ENCODE data around the gene SSTR3. TPM values are rescaled to one million over a fixed set of nuclear protein-coding genes. Genes with fewer than 3 reads are reported as not detected.

Gene SSTR3
- total and polyA plus RNA-seq, 9 of the 15 experiments (the other 6 are each of a cell fraction or from before 2014, with no cell fraction given) = 0.03 TPM; not detected in 8

DNA sequence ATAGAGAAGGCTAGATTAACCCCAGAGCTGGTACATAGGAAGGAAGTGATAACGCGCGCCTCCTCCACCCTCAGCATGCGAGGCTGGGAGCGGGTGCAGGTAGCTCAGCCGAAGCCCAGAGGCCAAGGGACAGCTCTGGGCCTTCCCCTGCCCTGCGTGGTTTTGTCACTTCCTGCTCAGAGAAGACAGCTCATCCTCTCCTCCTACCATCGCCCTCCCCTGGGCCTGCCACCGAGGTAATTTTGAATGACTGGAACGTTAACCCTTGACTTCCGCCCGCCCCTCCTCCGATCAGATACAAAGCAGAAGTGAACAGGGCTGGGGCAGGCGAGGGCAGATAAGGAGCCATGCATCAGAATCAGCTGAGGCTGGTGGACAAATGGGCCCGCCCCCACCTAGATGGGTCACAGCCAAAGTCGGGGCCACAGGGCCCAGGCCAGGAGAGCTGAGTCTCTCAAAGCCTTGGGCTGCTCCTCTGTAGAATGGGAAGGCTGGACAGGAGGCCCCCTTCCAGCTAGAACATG, 30.2 kb upstream of the SSTR3 start (continued):
- TF ChIP-seq NRF1 (conservative IDR thresholded peaks at IDR 0.05 in 1 of 2, IDR thresholded peaks at IDR 0.05 in 1 of 2) (peak; percentile 72 to 76), GABPB1 (CRISPR knock-in tag; IDR thresholded peaks at IDR 0.05) (peak; percentile 79), NR2F6 (CRISPR knock-in tag; IDR thresholded peaks at IDR 0.05) (no peak), CSDE1 (IDR thresholded peaks at IDR 0.05) (no peak), DACH1 (IDR thresholded peaks at IDR 0.05; ENCODE audit: partially characterized antibody) (peak; percentile 95), GTF2A2 (tag; IDR thresholded peaks at IDR 0.05) (no peak), ZNF23 (CRISPR knock-in tag; IDR thresholded peaks at IDR 0.05) (no peak), ZNF253 (CRISPR knock-in tag; conservative IDR thresholded peaks at IDR 0.05) (no peak)
- TF ChIP-seq, protein P1, sequence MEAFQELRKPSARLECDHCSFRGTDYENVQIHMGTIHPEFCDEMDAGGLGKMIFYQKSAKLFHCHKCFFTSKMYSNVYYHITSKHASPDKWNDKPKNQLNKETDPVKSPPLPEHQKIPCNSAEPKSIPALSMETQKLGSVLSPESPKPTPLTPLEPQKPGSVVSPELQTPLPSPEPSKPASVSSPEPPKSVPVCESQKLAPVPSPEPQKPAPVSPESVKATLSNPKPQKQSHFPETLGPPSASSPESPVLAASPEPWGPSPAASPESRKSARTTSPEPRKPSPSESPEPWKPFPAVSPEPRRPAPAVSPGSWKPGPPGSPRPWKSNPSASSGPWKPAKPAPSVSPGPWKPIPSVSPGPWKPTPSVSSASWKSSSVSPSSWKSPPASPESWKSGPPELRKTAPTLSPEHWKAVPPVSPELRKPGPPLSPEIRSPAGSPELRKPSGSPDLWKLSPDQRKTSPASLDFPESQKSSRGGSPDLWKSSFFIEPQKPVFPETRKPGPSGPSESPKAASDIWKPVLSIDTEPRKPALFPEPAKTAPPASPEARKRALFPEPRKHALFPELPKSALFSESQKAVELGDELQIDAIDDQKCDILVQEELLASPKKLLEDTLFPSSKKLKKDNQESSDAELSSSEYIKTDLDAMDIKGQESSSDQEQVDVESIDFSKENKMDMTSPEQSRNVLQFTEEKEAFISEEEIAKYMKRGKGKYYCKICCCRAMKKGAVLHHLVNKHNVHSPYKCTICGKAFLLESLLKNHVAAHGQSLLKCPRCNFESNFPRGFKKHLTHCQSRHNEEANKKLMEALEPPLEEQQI (IDR thresholded peaks at IDR 0.05) = no peak
- TF ChIP-seq, protein P2, sequence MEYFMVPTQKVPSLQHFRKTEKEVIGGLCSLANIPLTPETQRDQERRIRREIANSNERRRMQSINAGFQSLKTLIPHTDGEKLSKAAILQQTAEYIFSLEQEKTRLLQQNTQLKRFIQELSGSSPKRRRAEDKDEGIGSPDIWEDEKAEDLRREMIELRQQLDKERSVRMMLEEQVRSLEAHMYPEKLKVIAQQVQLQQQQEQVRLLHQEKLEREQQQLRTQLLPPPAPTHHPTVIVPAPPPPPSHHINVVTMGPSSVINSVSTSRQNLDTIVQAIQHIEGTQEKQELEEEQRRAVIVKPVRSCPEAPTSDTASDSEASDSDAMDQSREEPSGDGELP (CRISPR knock-in tag; IDR thresholded peaks at IDR 0.05; ENCODE audit: borderline replicate concordance) = peak; percentile 100
- TF ChIP-seq, protein P3, sequence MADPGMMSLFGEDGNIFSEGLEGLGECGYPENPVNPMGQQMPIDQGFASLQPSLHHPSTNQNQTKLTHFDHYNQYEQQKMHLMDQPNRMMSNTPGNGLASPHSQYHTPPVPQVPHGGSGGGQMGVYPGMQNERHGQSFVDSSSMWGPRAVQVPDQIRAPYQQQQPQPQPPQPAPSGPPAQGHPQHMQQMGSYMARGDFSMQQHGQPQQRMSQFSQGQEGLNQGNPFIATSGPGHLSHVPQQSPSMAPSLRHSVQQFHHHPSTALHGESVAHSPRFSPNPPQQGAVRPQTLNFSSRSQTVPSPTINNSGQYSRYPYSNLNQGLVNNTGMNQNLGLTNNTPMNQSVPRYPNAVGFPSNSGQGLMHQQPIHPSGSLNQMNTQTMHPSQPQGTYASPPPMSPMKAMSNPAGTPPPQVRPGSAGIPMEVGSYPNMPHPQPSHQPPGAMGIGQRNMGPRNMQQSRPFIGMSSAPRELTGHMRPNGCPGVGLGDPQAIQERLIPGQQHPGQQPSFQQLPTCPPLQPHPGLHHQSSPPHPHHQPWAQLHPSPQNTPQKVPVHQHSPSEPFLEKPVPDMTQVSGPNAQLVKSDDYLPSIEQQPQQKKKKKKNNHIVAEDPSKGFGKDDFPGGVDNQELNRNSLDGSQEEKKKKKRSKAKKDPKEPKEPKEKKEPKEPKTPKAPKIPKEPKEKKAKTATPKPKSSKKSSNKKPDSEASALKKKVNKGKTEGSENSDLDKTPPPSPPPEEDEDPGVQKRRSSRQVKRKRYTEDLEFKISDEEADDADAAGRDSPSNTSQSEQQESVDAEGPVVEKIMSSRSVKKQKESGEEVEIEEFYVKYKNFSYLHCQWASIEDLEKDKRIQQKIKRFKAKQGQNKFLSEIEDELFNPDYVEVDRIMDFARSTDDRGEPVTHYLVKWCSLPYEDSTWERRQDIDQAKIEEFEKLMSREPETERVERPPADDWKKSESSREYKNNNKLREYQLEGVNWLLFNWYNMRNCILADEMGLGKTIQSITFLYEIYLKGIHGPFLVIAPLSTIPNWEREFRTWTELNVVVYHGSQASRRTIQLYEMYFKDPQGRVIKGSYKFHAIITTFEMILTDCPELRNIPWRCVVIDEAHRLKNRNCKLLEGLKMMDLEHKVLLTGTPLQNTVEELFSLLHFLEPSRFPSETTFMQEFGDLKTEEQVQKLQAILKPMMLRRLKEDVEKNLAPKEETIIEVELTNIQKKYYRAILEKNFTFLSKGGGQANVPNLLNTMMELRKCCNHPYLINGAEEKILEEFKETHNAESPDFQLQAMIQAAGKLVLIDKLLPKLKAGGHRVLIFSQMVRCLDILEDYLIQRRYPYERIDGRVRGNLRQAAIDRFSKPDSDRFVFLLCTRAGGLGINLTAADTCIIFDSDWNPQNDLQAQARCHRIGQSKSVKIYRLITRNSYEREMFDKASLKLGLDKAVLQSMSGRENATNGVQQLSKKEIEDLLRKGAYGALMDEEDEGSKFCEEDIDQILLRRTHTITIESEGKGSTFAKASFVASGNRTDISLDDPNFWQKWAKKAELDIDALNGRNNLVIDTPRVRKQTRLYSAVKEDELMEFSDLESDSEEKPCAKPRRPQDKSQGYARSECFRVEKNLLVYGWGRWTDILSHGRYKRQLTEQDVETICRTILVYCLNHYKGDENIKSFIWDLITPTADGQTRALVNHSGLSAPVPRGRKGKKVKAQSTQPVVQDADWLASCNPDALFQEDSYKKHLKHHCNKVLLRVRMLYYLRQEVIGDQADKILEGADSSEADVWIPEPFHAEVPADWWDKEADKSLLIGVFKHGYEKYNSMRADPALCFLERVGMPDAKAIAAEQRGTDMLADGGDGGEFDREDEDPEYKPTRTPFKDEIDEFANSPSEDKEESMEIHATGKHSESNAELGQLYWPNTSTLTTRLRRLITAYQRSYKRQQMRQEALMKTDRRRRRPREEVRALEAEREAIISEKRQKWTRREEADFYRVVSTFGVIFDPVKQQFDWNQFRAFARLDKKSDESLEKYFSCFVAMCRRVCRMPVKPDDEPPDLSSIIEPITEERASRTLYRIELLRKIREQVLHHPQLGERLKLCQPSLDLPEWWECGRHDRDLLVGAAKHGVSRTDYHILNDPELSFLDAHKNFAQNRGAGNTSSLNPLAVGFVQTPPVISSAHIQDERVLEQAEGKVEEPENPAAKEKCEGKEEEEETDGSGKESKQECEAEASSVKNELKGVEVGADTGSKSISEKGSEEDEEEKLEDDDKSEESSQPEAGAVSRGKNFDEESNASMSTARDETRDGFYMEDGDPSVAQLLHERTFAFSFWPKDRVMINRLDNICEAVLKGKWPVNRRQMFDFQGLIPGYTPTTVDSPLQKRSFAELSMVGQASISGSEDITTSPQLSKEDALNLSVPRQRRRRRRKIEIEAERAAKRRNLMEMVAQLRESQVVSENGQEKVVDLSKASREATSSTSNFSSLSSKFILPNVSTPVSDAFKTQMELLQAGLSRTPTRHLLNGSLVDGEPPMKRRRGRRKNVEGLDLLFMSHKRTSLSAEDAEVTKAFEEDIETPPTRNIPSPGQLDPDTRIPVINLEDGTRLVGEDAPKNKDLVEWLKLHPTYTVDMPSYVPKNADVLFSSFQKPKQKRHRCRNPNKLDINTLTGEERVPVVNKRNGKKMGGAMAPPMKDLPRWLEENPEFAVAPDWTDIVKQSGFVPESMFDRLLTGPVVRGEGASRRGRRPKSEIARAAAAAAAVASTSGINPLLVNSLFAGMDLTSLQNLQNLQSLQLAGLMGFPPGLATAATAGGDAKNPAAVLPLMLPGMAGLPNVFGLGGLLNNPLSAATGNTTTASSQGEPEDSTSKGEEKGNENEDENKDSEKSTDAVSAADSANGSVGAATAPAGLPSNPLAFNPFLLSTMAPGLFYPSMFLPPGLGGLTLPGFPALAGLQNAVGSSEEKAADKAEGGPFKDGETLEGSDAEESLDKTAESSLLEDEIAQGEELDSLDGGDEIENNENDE (IDR thresholded peaks at IDR 0.05; ENCODE audit: low read depth, low read length) = no peak

All from K562 (cell line).